ENCODE results near the gene FAM114A2. TPM values are rescaled to one million over a fixed set of nuclear protein-coding genes. Genes with fewer than 3 reads are reported as not detected.
"Not testable (repeated sequence)": the region's sequence is repeated elsewhere in the genome, so short reads cannot be mapped to it uniquely, and the experiment has no call there.

FAM114A2 gene
- total RNA-seq, 1 donor from 2014 or later = 23.6 TPM

DNA sequence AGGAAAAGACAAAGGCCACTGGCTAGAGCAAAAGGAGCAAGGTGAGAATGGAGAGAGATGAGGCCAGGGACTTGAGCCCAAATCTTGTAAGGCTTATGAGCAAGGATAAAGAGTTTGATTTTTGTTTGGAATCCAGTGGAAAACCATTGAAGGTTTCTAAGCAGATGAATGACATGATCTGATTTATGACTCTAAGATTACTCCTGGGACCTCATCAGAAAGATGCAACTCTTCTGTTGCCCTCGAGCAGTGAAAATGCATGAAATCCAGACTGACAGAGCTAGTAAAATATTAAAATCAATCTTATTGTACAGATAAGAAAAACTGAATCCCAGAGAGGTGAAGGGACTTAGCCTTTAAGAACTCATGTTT is 734 bp upstream of the FAM114A2 start:
- Mint-ChIP-seq H3K27me3 (no peaks in the 10 kb centered on the region), H3K27ac (peak overlapping the region; percentile 96), H3K36me3 (ENCODE audit: insufficient read depth) (peaks cover 2% of the 10 kb centered on the region), H3K4me3 (ENCODE audit: low read depth) (peak overlapping the region; percentile 99), H3K9me3 (ENCODE audit: low read depth) (no peaks in the 10 kb centered on the region), H3K4me1 (ENCODE audit: low read depth) (peaks cover 16% of the 10 kb centered on the region)
- TF ChIP-seq, protein P1, sequence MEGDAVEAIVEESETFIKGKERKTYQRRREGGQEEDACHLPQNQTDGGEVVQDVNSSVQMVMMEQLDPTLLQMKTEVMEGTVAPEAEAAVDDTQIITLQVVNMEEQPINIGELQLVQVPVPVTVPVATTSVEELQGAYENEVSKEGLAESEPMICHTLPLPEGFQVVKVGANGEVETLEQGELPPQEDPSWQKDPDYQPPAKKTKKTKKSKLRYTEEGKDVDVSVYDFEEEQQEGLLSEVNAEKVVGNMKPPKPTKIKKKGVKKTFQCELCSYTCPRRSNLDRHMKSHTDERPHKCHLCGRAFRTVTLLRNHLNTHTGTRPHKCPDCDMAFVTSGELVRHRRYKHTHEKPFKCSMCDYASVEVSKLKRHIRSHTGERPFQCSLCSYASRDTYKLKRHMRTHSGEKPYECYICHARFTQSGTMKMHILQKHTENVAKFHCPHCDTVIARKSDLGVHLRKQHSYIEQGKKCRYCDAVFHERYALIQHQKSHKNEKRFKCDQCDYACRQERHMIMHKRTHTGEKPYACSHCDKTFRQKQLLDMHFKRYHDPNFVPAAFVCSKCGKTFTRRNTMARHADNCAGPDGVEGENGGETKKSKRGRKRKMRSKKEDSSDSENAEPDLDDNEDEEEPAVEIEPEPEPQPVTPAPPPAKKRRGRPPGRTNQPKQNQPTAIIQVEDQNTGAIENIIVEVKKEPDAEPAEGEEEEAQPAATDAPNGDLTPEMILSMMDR (IDR thresholded peaks at IDR 0.05; ENCODE audit: unreplicated experiment) = no peak
- no peak for DNase-seq (ENCODE audit: low spot score, unreplicated experiment)

DNA sequence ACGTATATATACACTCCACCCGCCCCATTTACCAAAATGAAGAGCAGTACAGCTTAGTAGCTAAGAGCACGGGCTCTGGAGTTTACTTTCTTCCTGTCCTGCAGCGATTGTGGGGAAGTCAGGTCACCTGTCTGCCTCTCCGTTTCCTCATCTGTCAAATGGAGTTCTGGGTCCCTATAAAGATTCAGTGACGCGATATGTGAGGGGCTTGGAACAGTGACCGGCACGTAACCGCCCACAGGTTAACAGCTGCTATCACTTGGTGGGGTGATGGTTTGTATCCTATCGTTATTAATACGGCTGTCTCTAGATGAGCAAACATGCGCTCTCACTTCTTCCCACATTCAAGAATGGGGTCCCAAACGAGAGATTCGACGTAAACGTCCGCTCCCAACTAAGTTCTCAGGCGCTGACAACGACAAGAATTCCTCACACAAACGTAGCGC is 426 bp downstream of the FAM114A2 start:
- no peaks in the 10 kb centered on the region for H3K27me3 Mint-ChIP-seq
- peak overlapping the region; percentile 99 for H3K4me3 Mint-ChIP-seq (ENCODE audit: low read depth)
- peaks cover 2% of the 10 kb centered on the region for H3K36me3 Mint-ChIP-seq (ENCODE audit: insufficient read depth)
- TF ChIP-seq, protein P1 (IDR thresholded peaks at IDR 0.05; ENCODE audit: unreplicated experiment) = no peak
- peak overlapping the region; percentile 96 for H3K27ac Mint-ChIP-seq
- H3K9me3 Mint-ChIP-seq (ENCODE audit: low read depth) = no peaks in the 10 kb centered on the region
- H3K4me1 Mint-ChIP-seq (ENCODE audit: low read depth) = peaks cover 16% of the 10 kb centered on the region
- no peak for DNase-seq (ENCODE audit: low spot score, unreplicated experiment)

DNA sequence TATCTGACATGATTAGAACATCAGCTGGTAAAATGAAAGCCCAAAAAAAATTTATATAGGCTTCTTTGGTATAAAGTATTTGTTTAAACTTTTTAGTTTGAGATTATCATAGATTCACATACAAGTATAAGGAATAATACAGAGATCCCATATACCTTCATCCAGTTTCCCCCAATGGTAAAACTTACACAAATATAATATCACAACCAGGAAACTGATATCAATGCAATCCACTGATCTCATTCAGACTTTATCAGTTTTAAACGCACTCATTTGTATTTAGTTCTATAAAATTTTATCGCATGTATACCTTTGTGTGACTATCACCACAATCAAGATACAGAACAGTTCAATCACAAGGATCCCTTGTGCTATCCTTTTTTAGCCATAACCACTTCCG is 3.8 kb downstream of the FAM114A2 start:
- TF ChIP-seq, protein P1 (IDR thresholded peaks at IDR 0.05; ENCODE audit: unreplicated experiment) = no peak
- Mint-ChIP-seq H3K4me3 (ENCODE audit: low read depth) (no peak overlapping the region), H3K9me3 (ENCODE audit: low read depth) (no peaks in the 10 kb centered on the region), H3K27me3 (no peaks in the 10 kb centered on the region), H3K36me3 (ENCODE audit: insufficient read depth) (no peaks in the 10 kb centered on the region), H3K27ac (no peak overlapping the region), H3K4me1 (ENCODE audit: low read depth) (peaks cover 16% of the 10 kb centered on the region)
- no peak for DNase-seq (ENCODE audit: low spot score, unreplicated experiment)

DNA sequence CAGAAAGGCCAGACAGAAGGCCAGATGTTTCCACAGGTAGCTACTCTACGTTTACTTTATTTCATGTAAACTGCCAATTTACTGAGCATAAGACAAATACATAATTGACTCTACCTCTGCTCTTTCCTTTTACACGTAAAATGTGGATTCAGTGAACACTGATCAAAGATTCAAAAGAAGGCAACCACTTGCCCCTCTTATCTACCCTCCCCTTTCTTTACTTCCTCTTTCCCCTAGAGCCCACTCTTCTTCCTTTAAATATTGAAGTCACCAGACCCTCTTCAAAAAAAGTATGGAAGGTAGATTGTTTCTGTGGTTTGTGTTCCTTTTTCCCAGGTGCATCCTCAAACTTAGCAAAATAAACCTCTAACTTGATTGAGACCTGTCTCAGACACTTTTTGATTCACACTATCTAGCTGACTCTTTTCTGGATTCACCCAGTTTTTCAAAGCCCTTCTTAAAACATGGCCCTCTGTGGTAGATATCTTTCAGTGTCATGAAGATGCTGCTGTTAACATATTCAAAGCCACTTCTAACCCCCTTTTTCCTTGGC is 6.7 kb downstream of the FAM114A2 start:
- no peaks in the 10 kb centered on the region for H3K9me3 Mint-ChIP-seq (ENCODE audit: low read depth)
- no peaks in the 10 kb centered on the region for H3K4me1 Mint-ChIP-seq (ENCODE audit: low read depth)
- H3K4me3 Mint-ChIP-seq (ENCODE audit: low read depth) = no peak overlapping the region
- no peak overlapping the region for H3K27ac Mint-ChIP-seq
- no peak for DNase-seq (ENCODE audit: low spot score, unreplicated experiment)
- TF ChIP-seq, protein P1 (IDR thresholded peaks at IDR 0.05; ENCODE audit: unreplicated experiment) = no peak
- H3K27me3 Mint-ChIP-seq = no peaks in the 10 kb centered on the region
- peaks cover 2% of the 10 kb centered on the region for H3K36me3 Mint-ChIP-seq (ENCODE audit: insufficient read depth)

DNA sequence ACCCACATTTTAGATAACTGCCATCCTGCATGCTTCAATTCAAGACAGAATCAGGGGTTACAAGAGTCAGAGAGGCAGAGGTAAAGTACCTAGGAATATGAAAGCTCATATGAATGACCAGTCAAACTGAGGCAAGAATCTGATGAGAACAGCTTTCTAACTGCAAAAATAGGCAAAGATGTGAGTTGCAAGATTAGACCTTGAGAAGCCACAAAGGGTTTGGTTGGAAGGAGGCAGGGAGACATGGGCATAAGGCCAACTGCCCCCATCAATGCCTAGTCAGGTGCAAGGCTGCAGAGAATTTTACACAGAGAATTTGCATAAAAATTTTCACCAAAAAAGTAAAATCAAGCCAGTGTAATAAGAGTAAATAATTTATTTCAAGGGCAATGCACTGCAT is 12.8 kb downstream of the FAM114A2 start:
- TF ChIP-seq, protein P1 (IDR thresholded peaks at IDR 0.05; ENCODE audit: unreplicated experiment) = no peak
- Mint-ChIP-seq H3K9me3 (ENCODE audit: low read depth) (peaks cover 9% of the 10 kb centered on the region), H3K4me1 (ENCODE audit: low read depth) (no peaks in the 10 kb centered on the region), H3K36me3 (ENCODE audit: insufficient read depth) (peaks cover 21% of the 10 kb centered on the region), H3K4me3 (ENCODE audit: low read depth) (no peak overlapping the region), H3K27me3 (no peaks in the 10 kb centered on the region), H3K27ac (no peak overlapping the region)
- DNase-seq (ENCODE audit: low spot score, unreplicated experiment) = no peak

DNA sequence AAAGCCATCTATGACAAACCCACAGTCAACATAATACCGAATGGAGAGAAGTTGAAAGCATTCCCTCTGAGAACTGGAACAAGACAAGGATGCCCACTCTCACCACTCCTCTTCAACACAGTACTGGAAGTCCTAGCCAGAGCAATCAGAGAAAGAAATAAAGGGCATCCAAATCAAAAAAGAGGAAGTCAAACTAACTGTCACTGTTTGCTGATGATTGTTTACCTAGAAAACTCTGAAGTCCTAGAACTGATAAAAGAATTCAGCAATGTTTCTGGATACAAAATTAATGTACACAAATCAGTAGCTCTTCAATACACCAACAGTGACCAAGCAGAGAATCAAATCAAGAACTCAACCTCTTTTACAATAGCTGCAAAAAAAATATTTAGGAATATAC is 19.8 kb downstream of the FAM114A2 start:
- H3K9me3 Mint-ChIP-seq (ENCODE audit: low read depth) = peaks cover 23% of the 10 kb centered on the region
- not testable (repeated sequence) for DNase-seq (ENCODE audit: low spot score, unreplicated experiment); H3K4me1 Mint-ChIP-seq (ENCODE audit: low read depth); H3K27me3 Mint-ChIP-seq; H3K27ac Mint-ChIP-seq; H3K4me3 Mint-ChIP-seq (ENCODE audit: low read depth)
- peaks cover 62% of the 10 kb centered on the region for H3K36me3 Mint-ChIP-seq (ENCODE audit: insufficient read depth)
